ENCODE data around the gene RPS21. TPM values are rescaled to one million over a fixed set of nuclear protein-coding genes. Genes with fewer than 3 reads are reported as not detected.

The RPS21 gene
- total and polyA plus RNA-seq, 9 of the 15 experiments (the other 6 are each of a cell fraction or from before 2014, with no cell fraction given) = 1,380 to 5,647 (median 3,091) TPM

DNA sequence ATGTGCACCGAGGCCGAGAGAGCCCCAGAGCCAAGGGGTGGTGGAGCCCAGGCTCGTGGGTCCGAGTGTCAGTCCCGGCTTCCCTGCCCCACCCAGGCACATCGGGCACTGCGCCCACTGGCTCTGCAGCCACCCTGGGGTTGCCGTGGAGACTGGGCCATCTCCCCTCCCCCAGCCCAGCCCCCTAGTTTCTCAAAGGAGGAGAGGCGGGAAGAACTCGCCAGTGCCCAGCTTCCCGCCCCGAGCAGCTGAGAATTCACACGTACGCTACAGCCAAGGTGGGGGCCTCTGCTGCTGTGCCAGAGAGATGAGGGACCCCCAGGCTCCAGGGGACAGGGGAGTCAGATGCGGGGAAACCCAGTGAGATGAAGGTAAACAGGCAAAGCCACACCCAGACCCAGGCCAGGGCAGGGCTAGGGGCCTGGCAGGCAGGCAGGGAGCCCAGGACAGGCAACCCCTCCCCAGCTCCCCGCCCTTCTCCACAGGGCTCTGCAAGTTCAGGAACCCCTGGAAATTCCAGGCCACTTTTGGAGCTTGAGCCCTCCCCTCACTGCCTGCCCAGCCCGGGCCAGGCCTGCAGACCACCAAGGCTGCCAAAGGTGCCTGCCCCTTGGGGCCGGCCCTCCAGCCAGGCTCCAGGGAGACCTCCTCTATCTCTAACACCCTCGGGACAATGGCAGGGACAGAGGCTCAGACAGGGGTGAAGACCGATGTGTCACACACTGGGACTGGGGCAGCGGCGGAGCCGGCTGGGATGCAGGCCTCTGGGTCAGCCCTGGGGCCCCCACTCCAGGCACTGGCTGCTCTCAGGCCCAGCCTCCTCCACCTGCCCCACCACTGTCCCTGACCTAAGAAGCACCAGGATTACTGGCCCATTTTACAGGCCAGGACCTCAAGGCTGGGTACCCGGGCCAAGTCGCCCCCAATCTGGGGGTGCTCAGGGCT, 25.8 kb upstream of the RPS21 start (continued):
- TF ChIP-seq, protein P1, sequence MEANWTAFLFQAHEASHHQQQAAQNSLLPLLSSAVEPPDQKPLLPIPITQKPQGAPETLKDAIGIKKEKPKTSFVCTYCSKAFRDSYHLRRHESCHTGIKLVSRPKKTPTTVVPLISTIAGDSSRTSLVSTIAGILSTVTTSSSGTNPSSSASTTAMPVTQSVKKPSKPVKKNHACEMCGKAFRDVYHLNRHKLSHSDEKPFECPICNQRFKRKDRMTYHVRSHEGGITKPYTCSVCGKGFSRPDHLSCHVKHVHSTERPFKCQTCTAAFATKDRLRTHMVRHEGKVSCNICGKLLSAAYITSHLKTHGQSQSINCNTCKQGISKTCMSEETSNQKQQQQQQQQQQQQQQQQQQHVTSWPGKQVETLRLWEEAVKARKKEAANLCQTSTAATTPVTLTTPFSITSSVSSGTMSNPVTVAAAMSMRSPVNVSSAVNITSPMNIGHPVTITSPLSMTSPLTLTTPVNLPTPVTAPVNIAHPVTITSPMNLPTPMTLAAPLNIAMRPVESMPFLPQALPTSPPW (CRISPR knock-in tag; IDR thresholded peaks at IDR 0.05) = no peak
- TF ChIP-seq LEF1 (IDR thresholded peaks at IDR 0.05) (no peak), ZNF384 (IDR thresholded peaks at IDR 0.05; ENCODE audit: low read depth, low read length) (no peak), DIDO1 (tag; IDR thresholded peaks at IDR 0.05; ENCODE audit: low read depth) (no peak), HNRNPLL (IDR thresholded peaks at IDR 0.05; ENCODE audit: low read depth, low read length, poor library complexity, severe bottlenecking) (no peak)

DNA sequence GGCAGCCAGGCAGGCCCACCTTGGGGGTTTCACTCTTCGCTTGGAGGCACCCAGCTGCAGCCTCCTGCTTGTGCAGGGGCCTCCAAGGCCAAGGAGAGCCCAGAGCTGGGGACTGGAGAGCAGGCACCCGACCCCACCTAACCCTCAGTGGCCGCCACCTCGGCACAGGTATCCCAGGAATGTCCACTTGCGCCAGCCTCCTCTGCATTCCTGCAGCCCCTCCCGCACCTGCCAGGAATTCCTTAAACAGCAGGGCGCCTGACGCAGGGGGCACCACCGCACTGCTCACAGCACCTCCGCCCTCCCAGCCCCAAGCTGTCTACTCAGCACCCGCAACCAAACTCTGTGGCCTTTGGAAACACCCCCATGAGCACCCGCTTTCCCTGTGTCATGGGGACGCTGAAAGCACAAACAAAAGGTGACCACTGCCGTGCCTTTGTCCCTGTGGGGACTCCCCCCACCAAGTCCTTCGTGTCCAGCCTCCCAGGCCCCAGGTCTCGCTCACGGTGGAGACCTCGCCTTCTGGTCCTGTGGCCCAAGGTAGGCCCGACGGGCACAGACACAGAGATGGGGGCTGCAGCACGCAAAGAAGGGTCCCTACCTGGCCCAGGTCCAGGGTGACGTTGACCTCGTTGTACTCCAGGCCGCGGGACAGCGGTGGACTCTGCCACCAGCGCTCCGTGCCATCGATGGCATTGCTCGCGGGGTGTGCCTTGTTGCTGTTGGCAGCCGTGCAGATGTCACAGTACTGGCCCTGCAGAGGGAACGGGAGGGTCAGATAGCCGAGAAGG, 24.9 kb upstream of the RPS21 start:
- Histone ChIP-seq H3K9me1 (ENCODE audit: control insufficient read depth, insufficient read depth, low read length) (peaks cover 4% of the 10 kb centered on the region), H2AFZ (ENCODE audit: low read depth, low read length) (no peak overlapping the region), H3K9me3 (replicated peaks; ENCODE audit: control insufficient read depth, insufficient read depth, low read depth, low read length) (no peaks in the 10 kb centered on the region), H3K4me3 (no peak overlapping the region), H3K27me3 (ENCODE audit: control insufficient read depth in 2 of 2, insufficient read depth in 2 of 2, low read length in 2 of 2) (no peaks in the 10 kb centered on the region), H3K4me1 (replicated peaks in 1 of 2; ENCODE audit: control insufficient read depth in 2 of 2, insufficient read depth in 2 of 2, low read length in 2 of 2) (peaks cover 55 to 96% of the 10 kb centered on the region in 2 experiments), H3K9ac (ENCODE audit: insufficient read depth in 1 of 2, low read depth in 2 of 2, low read length in 2 of 2) (peak overlapping the region in 1 of 2 experiments; percentile 56; a peak in 2 of 4 replicates), H3K4me2 (ENCODE audit: insufficient read depth, low read length) (no peak overlapping the region), H4K20me1 (replicated peaks; ENCODE audit: control insufficient read depth, insufficient read depth, low read length) (peaks cover 13% of the 10 kb centered on the region; the same call in 1 of the 2 replicates), H3K36me3 (ENCODE audit: control insufficient read depth, insufficient read depth, low read length) (peaks cover 36% of the 10 kb centered on the region; the same call in 1 of the 3 replicates), H3K27ac (ENCODE audit: extremely low read depth, low read depth, low read length) (no peak overlapping the region), H3K79me2 (ENCODE audit: control insufficient read depth, insufficient read depth, low read length) (peaks cover 75% of the 10 kb centered on the region)
- no TSS peak for BruUV-seq (replicated peaks)
- in situ Hi-C loops (cut with MboI) = loop anchor here (10.0 kb wide), 1 partner anchor 367 kb away; no protein-coding TSS in a partner anchor
- FAIRE-seq (no peak), DNase-seq (ENCODE audit: extremely low read depth in 1 of 4, low spot score in 3 of 4) (no peak), ATAC-seq (no peak)
- CTCF ChIA-PET (ENCODE audit: low intra/inter-chr PET ratio) = no interaction called here
- POLR2A ChIA-PET = interaction anchor here (0.6 to 1.0 kb wide), 2 partner anchors 65 to 200 kb away, joined by 3 read pairs; no protein-coding TSS in a partner anchor
- WGBS (ENCODE audit: insufficient coverage, low coverage, missing lambda C conversion rate) = 94% methylated on average over 19 of the region's 34 CpGs
- intact Hi-C loops (cut with micrococcal nuclease) = no loop called here
- no peak for TF ChIP-seq SRSF9 (IDR thresholded peaks at IDR 0.05; ENCODE audit: borderline replicate concordance, low read depth, low read length)
- no peak for TF ChIP-seq ZNF408 (CRISPR knock-in tag; IDR thresholded peaks at IDR 0.05; ENCODE audit: low read depth)
- TF ChIP-seq YY1 (IDR thresholded peaks at IDR 0.05; ENCODE audit: borderline replicate concordance in 1 of 3, control insufficient read depth in 1 of 3, extremely low read depth in 1 of 3, insufficient read depth in 3 of 3, insufficient read length in 1 of 3, insufficient replicate concordance in 2 of 3, low read depth in 1 of 3, low read length in 2 of 3) = no peak
- peak; percentile 4 for TF ChIP-seq PCBP1 (IDR thresholded peaks at IDR 0.05; ENCODE audit: low read depth, low read length, poor library complexity, severe bottlenecking)
- no peak for TF ChIP-seq ZNF3 (CRISPR knock-in tag; IDR thresholded peaks at IDR 0.05)
- TF ChIP-seq PHB2 (IDR thresholded peaks at IDR 0.05; ENCODE audit: low read depth) = no peak
- TF ChIP-seq, protein P2, sequence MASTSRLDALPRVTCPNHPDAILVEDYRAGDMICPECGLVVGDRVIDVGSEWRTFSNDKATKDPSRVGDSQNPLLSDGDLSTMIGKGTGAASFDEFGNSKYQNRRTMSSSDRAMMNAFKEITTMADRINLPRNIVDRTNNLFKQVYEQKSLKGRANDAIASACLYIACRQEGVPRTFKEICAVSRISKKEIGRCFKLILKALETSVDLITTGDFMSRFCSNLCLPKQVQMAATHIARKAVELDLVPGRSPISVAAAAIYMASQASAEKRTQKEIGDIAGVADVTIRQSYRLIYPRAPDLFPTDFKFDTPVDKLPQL (IDR thresholded peaks at IDR 0.05; ENCODE audit: extremely low read depth, insufficient read length) = no peak
- TF ChIP-seq COPS2 (conservative IDR thresholded peaks at IDR 0.05) = no peak
